Heart right ventricle (tissue), 16 donors: ENCODE data around the gene LRRC8D. TPM values are rescaled to one million over a fixed set of nuclear protein-coding genes. Genes with fewer than 3 reads are reported as not detected.

ENCODE experiments used
- ATAC-seq, 8 donors: fragments of 200-7000 bp; cut with Tn5 transposase; one replicate each; pipeline ENCODE4 v1.9.1; 2020; ENCODE audit warnings: mild to moderate bottlenecking in 8 of 8, moderate library complexity in 8 of 8, moderate number of reproducible peaks in 1 of 8
- DNase-seq, 2 donors: peaks; one replicate each; pipeline ENCODE4 v3.0.0-alpha.2; 2020
- H3K27ac ChIP-seq, 10 donors: fragments of 200-600 bp; sonication (generic) in 2 of 10; one replicate each; pipeline versions ENCODE4 v1.5.0 to v1.8.0; 2020 to 2022; ENCODE audit warnings: mild to moderate bottlenecking in 3 of 10
- H3K27me3 ChIP-seq, 7 donors: fragments of 200-600 bp; one replicate each; pipeline ENCODE4 v1.8.0; 2021 to 2022; ENCODE audit warnings: mild to moderate bottlenecking in 2 of 7
- H3K36me3 ChIP-seq, 9 donors: fragments of 200-600 bp; sonication (generic) in 1 of 9; one replicate each; pipeline versions ENCODE4 v1.5.0 to v1.8.0; 2020 to 2022; ENCODE audit warnings: mild to moderate bottlenecking in 2 of 9
- H3K4me1 ChIP-seq, 9 donors: fragments of 200-600 bp; sonication (generic) in 1 of 9; one replicate each; pipeline versions ENCODE4 v1.5.0 to v1.8.0; 2020 to 2022; ENCODE audit warnings: mild to moderate bottlenecking in 4 of 9
- H3K4me3 ChIP-seq, 10 donors: fragments of 200-600 bp; sonication (generic) in 2 of 10; one replicate each; pipeline versions ENCODE4 v1.5.0 to v1.8.0; 2020 to 2022; ENCODE audit warnings: mild to moderate bottlenecking in 7 of 10, moderate library complexity in 2 of 10
- H3K9me3 ChIP-seq, 11 donors: fragments of 200-600 bp in 10 of 11; sonication (generic) in 2 of 11; one replicate each; pipeline versions ENCODE4 v1.5.0 to v1.8.0; 2013 to 2022; ENCODE audit warnings: mild to moderate bottlenecking in 2 of 11, control low read depth in 1 of 11, moderate library complexity in 1 of 11
- CTCF ChIP-seq, 9 donors: fragments of 200-600 bp; sonication (generic) in 2 of 9; IDR thresholded peaks; one replicate each; pipeline versions ENCODE4 v1.5.0 to v1.8.0; 2021 to 2022; ENCODE audit warnings: antibody characterized with exemption in 9 of 9, mild to moderate bottlenecking in 5 of 9, moderate library complexity in 1 of 9
- WGBS, 2 donors: extraction: QIAGEN DNeasy Blood & Tissue Kit; methylation state at CpG; one replicate each; pipeline ENCODE4 v1.1.7; 2013; ENCODE audit warnings: inconsistent platforms in 1 of 2; 5-methylcytosine and 5-hydroxymethylcytosine counted together
- intact Hi-C, 10 donors: fragments of 100-400 bp; cut with DNase I; formaldehyde crosslinking; loops; one replicate each; pipeline versions ENCODE4 v1.11.1 to v1.14.2; 2022
- polyA plus RNA-seq, 2 donors: library from polyadenylated mRNA; stranded (reverse); fragments of 200-250 nt; gene quantifications; one replicate each; pipeline ENCODE4 v1.2.3, GENCODE V29; 2013
- total RNA-seq, 10 donors: library from RNA; stranded (reverse); fragmentation: NEBNext Ultra II Directional in 3 of 10; extraction: Animal tissue kit (Norgen Biotek cat#: 25700) in 3 of 10; gene quantifications; one replicate each; pipeline versions ENCODE4 v1.2.1 to v1.2.4, GENCODE V29; 2021 to 2023
- donor health status: Arrhythmogenic right ventricular cardiomyopathy.
- donor health status: ischemic (EF 13 %, LVEDD 7.1; RV severe dilation, severe dysfunction).
- donor health status: healthy with polysubstance abuse.
- donor health status: DM: no; HTN: yes; CAD: no.
- donor health status: DM: no; HTN: no; CAD: no.
- donor health status: ischemic (EF 25% LVEDD 6.9; RV normal size, moderate dysfunction).
- donor health status: ischemic (EF 25% LVEDD 5.7; RV mildly dilated, moderate dysfunction).
- donor health status: healthy.
- donor health status: DM: yes; HTN: yes; CAD: no.
- donor health status: Ischemic cardiomyopathy.
- donor health status: ischemic (EF 35%, LVEDD 5.7; RV mildly dilated, moderate dysfunction).
- donor health status: nonischemic (EF 11% LVEDD 7.7; RV severe dilation, severe dysfunction).
- donor health status: DM: yes; HTN: yes; CAD: no.
- donor health status: PGD.
- donor health status: ischemic (EF 29% LVEDD 5.4; RV normal size, mild dysfunction).
- donor health status: nonischemic (EF 23%, LVEDD 6.1; RV moderate dilation, normal function).

The LRRC8D gene
- total and polyA plus RNA-seq, 12 donors, result 3.0 to 11.0 (median 6.6) TPM

GRCh38 chr1:89837510-89837909, 16.7 kb downstream of the LRRC8D start:
- DNase-seq, result no peak
- intact Hi-C loops, result no loop called here
- TF ChIP-seq CTCF (IDR thresholded peaks at IDR 0.05), result no peak
- Histone ChIP-seq H3K9me3 (no peaks in the 10 kb centered on the region), H3K4me3 (no peak overlapping the region), H3K4me1 (peaks cover 0 to 46% (median 17%) of the 10 kb centered on the region in 9 donors), H3K36me3 (no peaks in the 10 kb centered on the region), H3K27ac (no peak overlapping the region), H3K27me3 (no peaks in the 10 kb centered on the region)
- ATAC-seq, result no peak
- 96% methylated on average over 4 of the region's 4 CpGs for WGBS, 2 donors

- 86 to 92% methylated on average over 3 of the region's 3 CpGs for WGBS, 2 donors
- DNase-seq (no peak), ATAC-seq (no peak)
- intact Hi-C loops, result loop anchor here in 1 of 10 donors (2.0 kb wide), 1 partner anchor 19 kb away; the partner anchor contains the start of gene LRRC8D
- Histone ChIP-seq H3K4me1 (peaks cover 0 to 45% (median 28%) of the 10 kb centered on the region in 9 donors), H3K36me3 (no peaks in the 10 kb centered on the region), H3K9me3 (no peaks in the 10 kb centered on the region), H3K27ac (no peak overlapping the region), H3K4me3 (no peak overlapping the region), H3K27me3 (no peaks in the 10 kb centered on the region)
- no peak for TF ChIP-seq CTCF (IDR thresholded peaks at IDR 0.05)
Measured at GRCh38 chr1:89839516-89839915, 18.7 kb downstream of the LRRC8D start.

- DNase-seq, result no peak
- Histone ChIP-seq H3K4me1 (peaks cover 0 to 32% (median 21%) of the 10 kb centered on the region in 9 donors), H3K9me3 (no peaks in the 10 kb centered on the region), H3K4me3 (no peak overlapping the region), H3K27me3 (no peaks in the 10 kb centered on the region), H3K36me3 (peaks cover 0 to 10% (median 0%) of the 10 kb centered on the region in 9 donors), H3K27ac (no peak overlapping the region)
- intact Hi-C loops, result loop anchor here in 8 of 10 donors (1.0 to 10.0 kb wide), 7 partner anchors 34 to 146 kb away; no protein-coding TSS in a partner anchor
- no peak for TF ChIP-seq CTCF (IDR thresholded peaks at IDR 0.05)
- WGBS, 2 donors, result 94 to 97% methylated on average over 2 of the region's 2 CpGs
- ATAC-seq, result no peak
Measured at GRCh38 chr1:89841507-89841906, 20.7 kb downstream of the LRRC8D start.

- no peak for TF ChIP-seq CTCF (IDR thresholded peaks at IDR 0.05)
Measured at GRCh38 chr1:89842567-89843272, 21.9 kb downstream of the LRRC8D start.

More at GRCh38 chr1:89842567-89843272, 21.9 kb downstream of the LRRC8D start:
- 27 to 30% methylated on average over 9 of the region's 9 CpGs for WGBS, 2 donors
- Histone ChIP-seq H3K27ac (peak overlapping the region in 9 of 10 donors; percentile 59 to 89 (median 71)), H3K27me3 (no peaks in the 10 kb centered on the region), H3K4me3 (peak overlapping the region; percentile 58 to 86 (median 73)), H3K9me3 (no peaks in the 10 kb centered on the region), H3K4me1 (peaks cover 0 to 39% (median 17%) of the 10 kb centered on the region in 9 donors), H3K36me3 (peaks cover 0 to 16% (median 0%) of the 10 kb centered on the region in 9 donors)
- DNase-seq, result no peak
- intact Hi-C loops, result loop anchor here in 8 of 10 donors (2.0 to 10.0 kb wide), 7 partner anchors 20 to 145 kb away; no protein-coding TSS in a partner anchor
- peak; percentile 21 to 69 (median 58) for ATAC-seq
